CD4-positive, alpha-beta T cell treated with Interleukin-4 for 1 hour (primary cell): ENCODE measurements around the gene NDUFA12.

Experiments used
- DNase-seq, 2 donors: peaks; one replicate each; pipeline ENCODE4 v3.0.0-alpha.2; 2020 to 2022

Gene NDUFA12

DNA sequence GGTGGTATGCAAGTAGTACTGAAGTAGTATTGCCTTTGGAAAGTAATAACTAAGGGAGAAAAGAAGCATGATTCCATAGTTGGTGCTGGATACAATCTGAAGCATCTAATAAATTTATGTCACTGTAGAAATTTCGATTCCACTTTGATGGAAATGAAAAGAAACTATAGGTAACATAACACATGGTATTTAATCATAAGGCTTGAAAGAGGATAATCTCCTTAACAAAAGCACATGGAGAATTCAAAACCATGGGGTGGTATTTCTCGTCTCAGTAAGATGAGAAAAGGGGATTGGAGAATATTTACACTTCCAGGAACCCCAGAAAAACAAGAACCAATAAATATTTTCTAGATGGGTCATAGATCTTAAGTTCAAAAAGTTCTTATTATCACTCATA lies 72.7 kb downstream of the NDUFA12 start:
- no peak for DNase-seq

DNA sequence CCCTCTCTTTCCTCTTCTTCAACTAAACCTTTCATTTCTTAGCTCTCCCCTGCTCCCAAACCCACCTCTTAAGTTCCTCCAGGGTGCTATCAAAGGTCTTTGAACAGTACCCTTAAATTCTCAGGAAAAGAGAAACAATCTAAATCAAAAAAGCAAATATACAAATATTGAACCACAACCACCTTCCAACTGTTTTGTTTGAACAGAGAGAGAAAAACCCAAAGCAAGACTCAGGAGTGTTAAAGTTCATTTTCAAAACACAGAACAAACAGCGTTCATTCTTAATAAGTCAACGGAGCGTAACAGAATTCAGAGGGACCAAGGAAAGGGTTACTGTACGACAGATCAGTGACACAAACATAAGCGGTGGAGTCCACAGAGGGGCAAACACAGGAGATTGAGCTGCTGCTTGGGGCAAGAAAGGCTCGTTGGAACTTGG lies 73.3 kb downstream of the NDUFA12 start:
- DNase-seq, result no peak

DNA sequence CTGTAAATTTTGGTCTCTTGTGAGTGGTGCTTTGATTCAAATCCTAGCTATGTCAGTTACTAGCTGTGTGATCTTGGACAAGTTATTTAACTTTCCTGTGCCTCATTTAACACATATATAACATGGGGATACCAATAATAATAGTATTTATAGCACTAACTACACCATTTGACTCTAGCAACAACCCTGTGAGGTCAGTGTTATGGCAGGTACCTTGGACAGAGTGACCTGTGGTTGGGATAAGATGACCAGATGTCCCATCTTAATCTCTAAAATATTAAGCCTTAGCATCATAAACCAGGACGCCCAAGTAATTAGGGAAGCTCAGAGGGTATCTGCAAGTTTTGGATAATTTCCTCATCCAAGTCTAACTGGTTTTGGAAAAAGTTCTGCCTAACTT lies 73.7 kb downstream of the NDUFA12 start:
- no peak for DNase-seq

DNA sequence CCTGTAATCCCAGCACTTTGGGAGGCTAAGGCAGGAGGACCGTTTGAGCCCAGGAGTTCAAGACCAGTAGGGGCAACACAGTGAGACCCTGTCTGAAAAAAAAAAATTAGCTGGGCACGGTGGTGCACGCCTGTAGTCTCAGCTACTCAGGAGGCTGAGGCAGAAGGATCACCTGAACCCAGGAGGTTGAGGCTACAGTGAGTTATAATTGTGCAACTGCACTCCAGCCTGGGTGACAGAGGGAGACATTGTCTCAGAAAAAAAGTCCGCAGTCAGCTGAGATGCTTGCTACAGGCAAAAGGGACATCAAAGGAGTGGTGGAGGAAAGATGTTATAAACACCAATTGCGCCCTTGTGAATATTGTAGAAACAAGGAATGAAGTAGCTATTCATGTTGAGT lies 77.8 kb downstream of the NDUFA12 start:
- DNase-seq, result no peak

DNA sequence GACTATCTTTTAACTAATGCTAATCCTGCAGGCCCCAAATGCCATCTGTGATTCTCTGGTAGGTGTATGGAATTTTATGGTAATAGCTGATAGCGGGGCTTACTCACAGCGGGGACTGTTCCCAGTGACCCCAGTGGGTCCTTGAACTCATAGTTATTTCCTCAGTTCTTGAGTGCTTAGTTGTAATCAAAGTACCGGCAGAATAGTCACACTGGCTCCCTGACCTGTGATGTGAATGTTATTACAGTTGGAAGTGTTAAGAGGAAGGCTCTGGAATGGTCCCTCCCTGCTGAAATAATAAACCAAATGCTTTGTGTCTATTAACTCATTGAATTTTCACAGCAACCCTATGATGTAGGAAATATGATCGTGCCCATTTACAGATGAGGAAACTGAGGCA lies 78.3 kb downstream of the NDUFA12 start:
- DNase-seq, result no peak

DNA sequence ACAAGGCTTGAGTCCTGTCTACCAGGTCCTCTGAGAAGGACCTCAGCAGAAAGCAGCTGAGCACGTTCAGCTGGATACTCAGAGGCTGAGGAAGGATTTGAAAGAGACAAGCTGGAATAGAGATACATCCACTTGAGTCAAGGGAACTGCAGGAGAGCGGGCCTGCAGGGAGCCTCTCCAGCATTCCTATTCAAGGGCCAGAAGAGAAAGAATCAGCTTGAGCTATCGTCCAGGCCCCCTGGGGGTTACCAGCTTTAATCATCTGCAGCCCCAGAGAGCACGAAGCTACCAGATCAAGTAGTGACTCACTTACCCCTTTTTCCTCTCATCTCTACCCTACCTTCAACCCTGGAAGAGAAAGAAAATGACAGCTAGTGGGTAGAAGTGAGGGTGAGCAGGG lies 80.9 kb downstream of the NDUFA12 start:
- no peak for DNase-seq
